PFSK-1 (cell line): ENCODE data around the gene IQGAP2.

Experiments used
- FOXP2 ChIP-seq: optimal IDR thresholded peaks from 2 replicates; pipeline ENCODE3; 2011; ENCODE audit warnings: borderline replicate concordance, control low read depth, inconsistent platforms; ENCODE audit not compliant: insufficient read depth; ENCODE audit errors: extremely low read length, extremely low read depth
- POLR2AphosphoS5 ChIP-seq: IDR thresholded peaks from 2 replicates; pipeline ENCODE4 v1.6.1; 2012; ENCODE audit warnings: low read depth, mild to moderate bottlenecking, control low read depth, low read length, moderate library complexity
- REST ChIP-seq, 2 experiments: IDR thresholded peaks; 2 replicates each; pipeline versions ENCODE4 v1.6.1 to v1.8.0; 2011 to 2012; ENCODE audit warnings: low read depth in 2 of 2, low read length in 2 of 2, control low read depth in 1 of 2, inconsistent platforms in 1 of 2, mild to moderate bottlenecking in 1 of 2, moderate library complexity in 1 of 2; ENCODE audit not compliant: insufficient read depth in 1 of 2
- SIN3A ChIP-seq: IDR thresholded peaks from 2 replicates; pipeline ENCODE4 v1.6.1; 2012; ENCODE audit warnings: mild to moderate bottlenecking, low read length, moderate library complexity, borderline replicate concordance; ENCODE audit not compliant: insufficient read depth
- TAF1 ChIP-seq: IDR thresholded peaks from 2 replicates; pipeline ENCODE4 v1.6.1; 2012; ENCODE audit warnings: low read length, control low read depth, borderline replicate concordance; ENCODE audit not compliant: insufficient read depth

IQGAP2 gene

DNA sequence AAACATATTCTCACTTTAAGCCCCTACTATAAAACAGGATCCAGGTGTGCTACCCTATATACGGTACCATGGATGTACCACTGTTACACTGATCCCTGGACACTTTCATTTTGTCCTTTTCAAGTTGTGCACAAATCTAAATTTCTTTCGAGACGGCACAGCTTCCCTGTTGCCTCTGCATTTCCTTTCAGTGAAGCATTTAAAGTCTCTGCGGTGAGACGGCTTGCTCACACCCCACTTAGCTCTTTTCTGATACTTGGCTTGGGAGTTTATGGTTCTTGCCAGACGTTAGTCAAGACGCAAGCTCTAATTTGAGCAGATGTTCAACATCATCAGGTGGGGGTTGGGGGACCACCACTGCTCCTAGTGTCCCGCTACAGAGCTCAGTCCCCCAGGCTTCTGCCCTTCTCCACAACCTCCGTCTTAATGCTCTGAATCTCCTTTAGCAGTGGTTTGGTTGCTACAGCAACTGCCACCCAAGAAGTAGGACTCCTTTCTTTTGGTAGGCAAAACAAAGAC, 204.3 kb downstream of the IQGAP2 start:
- TF ChIP-seq TAF1: no peak
- no peak for TF ChIP-seq POLR2AphosphoS5
- no peak for TF ChIP-seq REST (IDR thresholded peaks at IDR 0.05; ENCODE audit: insufficient read depth in 1 of 2, low read depth in 2 of 2, low read length in 2 of 2)
- TF ChIP-seq FOXP2: no peak
- no peak for TF ChIP-seq SIN3A

DNA sequence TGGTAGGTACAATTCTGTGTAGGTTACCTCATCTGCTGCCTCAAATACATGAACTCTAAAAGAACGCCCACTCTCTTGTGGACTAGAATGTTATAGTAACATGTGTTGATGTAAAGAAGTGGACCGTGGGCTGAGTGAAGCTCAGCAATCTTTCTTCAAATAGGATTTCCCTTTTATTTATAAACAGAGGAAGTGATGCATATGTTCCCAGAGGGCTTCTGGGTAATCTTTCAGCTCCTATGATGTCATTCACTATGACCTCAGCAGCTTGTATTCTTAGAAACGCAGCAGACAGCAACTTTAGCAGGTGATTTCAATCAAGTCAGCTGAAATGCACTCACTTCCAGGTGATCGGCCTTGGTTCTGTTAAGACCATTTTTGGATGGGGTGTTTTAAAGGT, 205.7 kb downstream of the IQGAP2 start:
- TF ChIP-seq SIN3A (peak; percentile 72; the same call in 1 of the 2 replicates), FOXP2 (no peak), REST (IDR thresholded peaks at IDR 0.05; ENCODE audit: insufficient read depth in 1 of 2, low read depth in 2 of 2, low read length in 2 of 2) (no peak), POLR2AphosphoS5 (no peak)

- TF ChIP-seq FOXP2 (no peak), POLR2AphosphoS5 (no peak), REST (IDR thresholded peaks at IDR 0.05; ENCODE audit: insufficient read depth in 1 of 2, low read depth in 2 of 2, low read length in 2 of 2) (no peak), TAF1 (no peak), SIN3A (no peak)
Observed at GRCh38 chr5:76610196-76610595, 207.1 kb downstream of the IQGAP2 start.

GRCh38 chr5:76612942-76613341, 209.9 kb downstream of the IQGAP2 start:
- TF ChIP-seq SIN3A (no peak), FOXP2 (no peak), TAF1 (no peak), POLR2AphosphoS5 (no peak), REST (IDR thresholded peaks at IDR 0.05; ENCODE audit: insufficient read depth in 1 of 2, low read depth in 2 of 2, low read length in 2 of 2) (no peak)

- TF ChIP-seq FOXP2: no peak
- TF ChIP-seq POLR2AphosphoS5: no peak
- no peak for TF ChIP-seq TAF1
- no peak for TF ChIP-seq REST (IDR thresholded peaks at IDR 0.05; ENCODE audit: insufficient read depth in 1 of 2, low read depth in 2 of 2, low read length in 2 of 2)
- no peak for TF ChIP-seq SIN3A
Observed at GRCh38 chr5:76615759-76616158, 212.7 kb downstream of the IQGAP2 start.
